ENCODE measurements around the gene ST6GALNAC5.

DNA sequence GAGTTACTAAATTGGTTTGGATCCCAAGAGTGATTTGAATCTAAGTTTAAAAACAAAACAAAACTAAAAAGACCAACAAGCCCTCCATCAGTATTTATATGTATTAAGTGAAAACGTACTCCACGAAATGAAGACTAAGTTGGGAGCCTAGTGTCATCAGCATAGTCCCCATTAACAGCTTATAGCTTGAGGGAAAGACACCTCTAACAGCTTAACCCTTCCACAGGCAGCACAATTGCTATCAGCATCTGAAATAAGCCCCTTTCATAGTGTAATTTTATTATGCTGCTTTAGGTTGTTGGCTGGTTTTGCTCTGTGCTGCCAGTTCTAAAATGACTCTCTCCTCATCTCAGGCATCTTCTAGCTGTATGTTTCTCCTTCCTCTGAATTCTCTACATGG, 25.8 kb upstream of the ST6GALNAC5 start:
- TF ChIP-seq POLR2A (IDR thresholded peaks at IDR 0.05) (no peak), EP300 (IDR thresholded peaks at IDR 0.05) (no peak)
- TF ChIP-seq, protein P1, sequence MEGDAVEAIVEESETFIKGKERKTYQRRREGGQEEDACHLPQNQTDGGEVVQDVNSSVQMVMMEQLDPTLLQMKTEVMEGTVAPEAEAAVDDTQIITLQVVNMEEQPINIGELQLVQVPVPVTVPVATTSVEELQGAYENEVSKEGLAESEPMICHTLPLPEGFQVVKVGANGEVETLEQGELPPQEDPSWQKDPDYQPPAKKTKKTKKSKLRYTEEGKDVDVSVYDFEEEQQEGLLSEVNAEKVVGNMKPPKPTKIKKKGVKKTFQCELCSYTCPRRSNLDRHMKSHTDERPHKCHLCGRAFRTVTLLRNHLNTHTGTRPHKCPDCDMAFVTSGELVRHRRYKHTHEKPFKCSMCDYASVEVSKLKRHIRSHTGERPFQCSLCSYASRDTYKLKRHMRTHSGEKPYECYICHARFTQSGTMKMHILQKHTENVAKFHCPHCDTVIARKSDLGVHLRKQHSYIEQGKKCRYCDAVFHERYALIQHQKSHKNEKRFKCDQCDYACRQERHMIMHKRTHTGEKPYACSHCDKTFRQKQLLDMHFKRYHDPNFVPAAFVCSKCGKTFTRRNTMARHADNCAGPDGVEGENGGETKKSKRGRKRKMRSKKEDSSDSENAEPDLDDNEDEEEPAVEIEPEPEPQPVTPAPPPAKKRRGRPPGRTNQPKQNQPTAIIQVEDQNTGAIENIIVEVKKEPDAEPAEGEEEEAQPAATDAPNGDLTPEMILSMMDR (IDR thresholded peaks at IDR 0.05) = no peak

All from ovary (tissue), 3 donors.